Prostate gland (tissue), 2 donors: ENCODE measurements around the gene SVOPL. TPM values are rescaled to one million over a fixed set of nuclear protein-coding genes. Genes with fewer than 3 reads are reported as not detected.

Source experiments
- DNase-seq: peaks from one replicate; pipeline ENCODE4 v3.0.0-alpha.2; 2019; ENCODE audit warnings: low spot score
- H3K27ac ChIP-seq, 2 donors: fragments of 200-600 bp; sonication (generic); 2 replicates each; pipeline ENCODE4 v1.5.1; 2017 to 2019
- H3K27me3 ChIP-seq: fragments of 200-600 bp; sonication (generic); replicated peaks from 2 replicates; pipeline ENCODE4 v1.5.1; 2019; ENCODE audit not compliant: insufficient read depth
- H3K36me3 ChIP-seq, 2 donors: fragments of 200-600 bp; sonication (generic); 1 replicate in 1 of 2; 2 replicates in 1 of 2; pipeline versions ENCODE4 v1.5.1 to v1.8.1; 2017 to 2019
- H3K4me1 ChIP-seq: fragments of 200-600 bp; sonication (generic); replicated peaks from 2 replicates; pipeline ENCODE4 v1.5.1; 2019
- H3K4me3 ChIP-seq, 2 donors: fragments of 200-600 bp; sonication (generic); 2 replicates each; pipeline ENCODE4 v1.5.1; 2017 to 2019
- H3K9me3 ChIP-seq: fragments of 200-600 bp; sonication (generic); 2 replicates; pipeline ENCODE4 v1.5.1; 2017
- POLR2A ChIP-seq: fragments of 450-650 bp; IDR thresholded peaks from one replicate; pipeline ENCODE4 v1.6.1; 2016; ENCODE audit warnings: antibody characterized with exemption, mild to moderate bottlenecking
- POLR2AphosphoS5 ChIP-seq: sonication (generic); formaldehyde crosslinking; IDR thresholded peaks from one replicate; pipeline ENCODE4 v1.6.1; 2017; ENCODE audit warnings: antibody characterized with exemption
- WGBS: methylation state at CpG from one replicate; pipeline ENCODE4 v1.1.5; 2018; 5-methylcytosine and 5-hydroxymethylcytosine counted together
- intact Hi-C: fragments of 100-400 bp; cut with DNase I; formaldehyde crosslinking; loops from one replicate; pipeline ENCODE4 v1.14.2; 2022
- total RNA-seq, 2 donors: library from RNA; depleted of rRNA; stranded (reverse); fragments of >200 nt; gene quantifications; one replicate each; pipeline ENCODE4 v1.1.0, GENCODE V29; 2016
- TF ChIP-seq, protein P1 (sequence below), 4 experiments: fragments of 200-600 bp in 2 of 4; fragments of 450-650 bp in 2 of 4; sonication (generic) in 2 of 4; IDR thresholded peaks; 1 replicate in 3 of 4; 2 replicates in 1 of 4; pipeline ENCODE4 v1.5.1; 2016 to 2019; ENCODE audit warnings: antibody characterized with exemption in 4 of 4, mild to moderate bottlenecking in 2 of 4, moderate library complexity in 2 of 4

SVOPL gene
- total RNA-seq, 2 donors from 2014 or later = 0.36 TPM; not detected in 1

DNA sequence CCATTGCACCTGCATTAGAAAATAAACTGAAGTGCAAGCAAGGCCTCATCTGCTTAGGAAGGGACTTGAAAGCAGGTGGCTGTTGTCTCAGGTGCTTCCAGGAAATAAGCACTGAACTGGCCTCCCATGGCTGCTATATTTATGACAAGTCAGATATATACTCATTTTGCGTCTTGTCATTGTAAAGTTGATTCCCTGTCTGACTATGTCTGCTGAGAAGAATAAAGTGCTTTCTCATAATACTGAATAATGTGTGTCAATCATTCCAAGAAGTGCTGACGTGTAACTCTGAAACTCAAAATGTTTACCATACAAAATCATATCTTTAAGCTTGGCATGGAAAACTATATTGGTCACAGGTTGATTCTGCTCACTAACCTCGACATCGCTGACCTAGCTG is 44.9 kb upstream of the SVOPL start:
- no peak overlapping the region for H3K4me3 ChIP-seq
- TF ChIP-seq POLR2A = no peak
- TF ChIP-seq POLR2AphosphoS5 = no peak
- TF ChIP-seq, protein P1, sequence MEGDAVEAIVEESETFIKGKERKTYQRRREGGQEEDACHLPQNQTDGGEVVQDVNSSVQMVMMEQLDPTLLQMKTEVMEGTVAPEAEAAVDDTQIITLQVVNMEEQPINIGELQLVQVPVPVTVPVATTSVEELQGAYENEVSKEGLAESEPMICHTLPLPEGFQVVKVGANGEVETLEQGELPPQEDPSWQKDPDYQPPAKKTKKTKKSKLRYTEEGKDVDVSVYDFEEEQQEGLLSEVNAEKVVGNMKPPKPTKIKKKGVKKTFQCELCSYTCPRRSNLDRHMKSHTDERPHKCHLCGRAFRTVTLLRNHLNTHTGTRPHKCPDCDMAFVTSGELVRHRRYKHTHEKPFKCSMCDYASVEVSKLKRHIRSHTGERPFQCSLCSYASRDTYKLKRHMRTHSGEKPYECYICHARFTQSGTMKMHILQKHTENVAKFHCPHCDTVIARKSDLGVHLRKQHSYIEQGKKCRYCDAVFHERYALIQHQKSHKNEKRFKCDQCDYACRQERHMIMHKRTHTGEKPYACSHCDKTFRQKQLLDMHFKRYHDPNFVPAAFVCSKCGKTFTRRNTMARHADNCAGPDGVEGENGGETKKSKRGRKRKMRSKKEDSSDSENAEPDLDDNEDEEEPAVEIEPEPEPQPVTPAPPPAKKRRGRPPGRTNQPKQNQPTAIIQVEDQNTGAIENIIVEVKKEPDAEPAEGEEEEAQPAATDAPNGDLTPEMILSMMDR (IDR thresholded peaks at IDR 0.05) = no peak
- intact Hi-C loops = no loop called here
- H3K4me1 ChIP-seq = no peaks in the 10 kb centered on the region
- 89% methylated on average over 4 of the region's 4 CpGs for WGBS
- no peak overlapping the region for H3K27ac ChIP-seq
- no peaks in the 10 kb centered on the region for H3K36me3 ChIP-seq
- no peaks in the 10 kb centered on the region for H3K27me3 ChIP-seq
- no peak for DNase-seq
- no peaks in the 10 kb centered on the region for H3K9me3 ChIP-seq

DNA sequence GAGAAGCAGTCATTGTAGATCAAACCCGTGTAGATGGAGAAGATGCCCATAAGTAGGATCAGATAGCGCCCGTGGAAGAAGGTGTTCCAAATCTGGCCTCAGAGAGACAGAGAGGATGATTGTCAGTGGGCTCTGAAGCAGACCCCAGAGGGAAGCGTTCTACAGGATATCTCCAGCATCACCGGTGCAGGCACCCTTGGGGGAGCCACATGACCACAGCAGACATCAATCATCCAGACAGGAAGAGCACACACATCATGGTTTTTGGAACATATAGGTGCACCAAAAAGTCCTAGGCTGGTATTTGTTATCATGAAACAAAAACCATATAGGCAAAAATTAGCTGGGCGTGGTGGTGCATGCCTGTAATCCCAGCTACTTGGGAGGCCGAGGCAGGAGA is 44.0 kb upstream of the SVOPL start:
- TF ChIP-seq POLR2A (no peak), POLR2AphosphoS5 (no peak)
- TF ChIP-seq, protein P1 (IDR thresholded peaks at IDR 0.05) = no peak
- no peak overlapping the region for H3K4me3 ChIP-seq

DNA sequence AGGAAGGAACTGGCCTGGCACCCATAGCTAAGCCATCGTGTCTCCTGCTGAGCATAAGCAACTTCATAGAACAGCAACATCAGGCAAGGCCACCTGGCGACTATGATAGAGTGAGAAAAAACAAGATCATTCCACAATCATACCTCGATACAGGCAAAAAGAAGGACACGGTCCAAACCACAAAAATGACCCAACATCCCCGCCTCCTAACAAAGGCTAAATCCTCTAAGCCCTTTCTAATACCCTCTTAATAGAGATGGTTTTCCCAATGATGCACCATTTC is 40.2 kb upstream of the SVOPL start:
- H3K4me1 ChIP-seq = no peaks in the 10 kb centered on the region
- 83% methylated on average over 5 of the region's 5 CpGs for WGBS
- no peak overlapping the region for H3K27ac ChIP-seq
- no peaks in the 10 kb centered on the region for H3K27me3 ChIP-seq
- no peaks in the 10 kb centered on the region for H3K36me3 ChIP-seq
- TF ChIP-seq POLR2AphosphoS5 (no peak), POLR2A (no peak)
- no peaks in the 10 kb centered on the region for H3K9me3 ChIP-seq
- DNase-seq = no peak
- intact Hi-C loops = no loop called here
- no peak overlapping the region for H3K4me3 ChIP-seq

More for the DNA sequence above, 44.0 kb upstream of the SVOPL start:
- intact Hi-C loops = no loop called here
- Histone ChIP-seq H3K4me1 (no peaks in the 10 kb centered on the region), H3K27ac (no peak overlapping the region), H3K27me3 (no peaks in the 10 kb centered on the region), H3K9me3 (no peaks in the 10 kb centered on the region), H3K36me3 (no peaks in the 10 kb centered on the region)
- no peak for DNase-seq
- 96% methylated on average over 7 of the region's 7 CpGs for WGBS

DNA sequence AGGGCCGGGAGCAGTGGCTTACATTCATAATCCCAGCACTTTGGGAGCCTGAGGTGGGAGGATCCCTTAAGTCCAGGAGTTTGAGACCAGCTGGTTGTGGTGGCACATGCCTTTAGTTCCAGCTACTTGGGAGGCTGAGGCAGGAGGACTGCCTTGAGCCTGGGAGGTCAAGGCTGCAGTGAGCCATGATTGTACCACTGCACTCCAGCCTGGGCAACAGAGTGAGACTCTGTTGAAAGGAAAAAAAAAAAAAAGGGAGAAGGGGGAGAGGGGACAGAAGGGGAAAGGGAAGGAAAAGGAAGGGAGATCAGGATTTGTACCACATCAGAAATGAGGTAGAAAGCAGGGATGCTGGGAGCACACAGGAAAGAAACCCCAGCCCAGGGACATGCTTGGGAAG is 38.7 kb upstream of the SVOPL start:
- Histone ChIP-seq H3K27ac (no peak overlapping the region), H3K36me3 (no peaks in the 10 kb centered on the region), H3K27me3 (no peaks in the 10 kb centered on the region), H3K4me3 (no peak overlapping the region), H3K4me1 (no peaks in the 10 kb centered on the region), H3K9me3 (no peaks in the 10 kb centered on the region)
- intact Hi-C loops = loop anchor here (10.0 kb wide), 1 partner anchor 575 kb away; no protein-coding TSS in a partner anchor
- WGBS = 89% methylated on average over 1 of the region's 1 CpG
- TF ChIP-seq, protein P1 (IDR thresholded peaks at IDR 0.05) = no peak
- no peak for TF ChIP-seq POLR2AphosphoS5
- TF ChIP-seq POLR2A = no peak
- DNase-seq = no peak

DNA sequence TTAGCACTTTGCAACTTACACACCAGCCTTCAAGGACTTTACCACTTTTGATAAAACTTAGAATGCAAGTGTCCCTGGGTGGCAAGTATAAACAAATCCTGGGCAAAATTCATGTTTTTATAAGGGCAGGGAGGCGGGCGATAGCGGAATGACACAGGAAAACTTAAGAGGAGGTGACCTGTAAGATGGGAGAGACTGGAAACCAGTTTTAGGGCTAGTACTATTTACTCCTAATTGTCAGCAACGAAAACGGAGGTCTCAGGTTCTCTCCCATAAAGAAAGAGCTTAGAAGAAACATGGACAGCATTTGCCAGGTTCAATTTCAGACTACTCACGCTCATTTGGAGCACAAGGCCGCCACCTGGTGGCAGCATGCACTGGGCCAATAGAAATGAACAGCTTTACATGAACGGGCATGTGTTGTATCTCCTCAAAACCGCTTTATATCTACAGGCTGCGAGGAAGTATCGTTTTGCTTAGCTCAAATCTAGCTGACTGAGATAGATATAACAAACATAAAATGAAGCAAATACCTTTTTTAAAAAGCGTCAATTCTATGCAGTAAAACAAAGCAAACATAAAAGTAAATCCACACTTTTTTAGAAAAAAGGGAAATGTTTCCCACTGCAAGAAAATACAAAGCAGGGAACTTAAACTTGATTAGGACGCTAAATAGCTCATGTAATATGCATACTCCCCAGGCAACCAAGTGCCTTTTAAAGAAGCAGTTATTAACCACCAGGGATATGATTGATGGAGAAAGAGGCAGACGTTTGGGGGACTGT is 37.6 kb upstream of the SVOPL start:
- TF ChIP-seq POLR2AphosphoS5 (peak; percentile 40), POLR2A (no peak)
- TF ChIP-seq, protein P1 (IDR thresholded peaks at IDR 0.05) = peak; percentile 71 to 90 (median 89)
- Histone ChIP-seq H3K4me1 (no peaks in the 10 kb centered on the region), H3K36me3 (no peaks in the 10 kb centered on the region), H3K27ac (no peak overlapping the region), H3K9me3 (no peaks in the 10 kb centered on the region), H3K27me3 (no peaks in the 10 kb centered on the region), H3K4me3 (no peak overlapping the region)
- WGBS = 19% methylated on average over 14 of the region's 14 CpGs
- DNase-seq = peak; percentile 80
- intact Hi-C loops = loop anchor here (10.0 kb wide), 1 partner anchor 574 kb away; no protein-coding TSS in a partner anchor
